Measurements from ENCODE around the gene NUDT14. TPM values are rescaled to one million over a fixed set of nuclear protein-coding genes. Genes with fewer than 3 reads are reported as not detected.

NUDT14 gene
- total and polyA plus RNA-seq, 2 experiments from 2014 or later: 14.8 to 38.4 TPM

DNA sequence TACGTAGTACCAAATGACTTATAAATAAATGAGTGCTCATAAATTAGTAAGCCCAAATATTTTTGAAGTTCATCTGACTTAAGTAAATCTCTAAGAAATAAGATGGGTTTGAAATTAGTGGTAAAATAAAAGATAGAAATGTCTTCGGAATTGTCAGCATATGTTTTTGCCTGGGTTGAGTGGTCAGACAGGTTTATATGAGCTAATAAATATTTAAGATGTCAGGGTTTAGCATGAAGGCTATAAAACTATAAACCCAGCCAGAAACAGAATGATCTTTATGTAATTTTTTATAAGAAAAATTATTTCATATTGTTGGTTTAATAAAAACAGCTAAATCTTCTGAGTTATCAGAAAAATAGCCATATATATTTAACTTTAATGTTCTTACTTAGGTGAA, 49.9 kb downstream of the NUDT14 start:
- Histone ChIP-seq H3K4me1 (ENCODE audit: insufficient read depth) (no peaks in the 10 kb centered on the region), H3K4me2 (no peak overlapping the region), H3K9me2 (ENCODE audit: insufficient read depth) (no peaks in the 10 kb centered on the region), H2AFZ (no peak overlapping the region), H3K4me3 (no peak overlapping the region), H3K36me3 (ENCODE audit: insufficient read depth) (no peaks in the 10 kb centered on the region), H3K79me2 (replicated peaks; ENCODE audit: insufficient read depth) (no peaks in the 10 kb centered on the region), H3F3A (replicated peaks; ENCODE audit: low read depth) (no peaks in the 10 kb centered on the region), H4K20me1 (replicated peaks; ENCODE audit: insufficient read depth) (no peaks in the 10 kb centered on the region), H3K27me3 (ENCODE audit: insufficient read depth) (no peaks in the 10 kb centered on the region), H3K27ac (ENCODE audit: low read depth) (no peak overlapping the region)
- H3K4me1 Mint-ChIP-seq: no peaks in the 10 kb centered on the region
- H3K36me3 Mint-ChIP-seq (ENCODE audit: low read depth): no peaks in the 10 kb centered on the region
- H3K27me3 Mint-ChIP-seq (ENCODE audit: insufficient read depth, low read depth, poor library complexity): peaks cover 11% of the 10 kb centered on the region
- no peak overlapping the region for H3K27ac Mint-ChIP-seq
- no peak for TF ChIP-seq ZNF331 (CRISPR knock-in tag; IDR thresholded peaks at IDR 0.05; ENCODE audit: low read depth)
- ATAC-seq: no peak
- peaks cover 9% of the 10 kb centered on the region; the same call in 2 of the 3 replicates for H3K9me3 Mint-ChIP-seq
- no peak for DNase-seq (ENCODE audit: low spot score)
- H3K4me3 Mint-ChIP-seq: no peak overlapping the region

DNA sequence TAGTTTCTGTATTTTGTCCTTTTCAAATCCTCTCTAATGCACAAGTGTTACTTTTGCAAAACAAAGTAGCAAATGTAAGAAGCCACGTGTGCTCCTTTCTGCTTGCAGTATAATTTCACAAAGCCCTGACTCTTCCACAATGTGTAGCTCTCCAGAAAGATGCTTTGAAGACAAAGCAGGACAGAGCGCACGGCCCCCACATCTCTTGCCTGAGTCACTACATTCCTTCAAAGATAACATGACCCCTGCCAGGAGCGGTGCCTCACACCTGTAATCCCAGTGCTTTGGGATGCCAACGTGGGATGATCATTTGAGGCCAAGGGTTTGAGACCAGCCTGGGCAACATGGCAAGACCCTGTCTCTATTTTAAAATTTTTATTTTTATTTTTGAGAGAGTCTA, 53.1 kb downstream of the NUDT14 start:
- peaks cover 18% of the 10 kb centered on the region for H3K27me3 Mint-ChIP-seq (ENCODE audit: insufficient read depth, low read depth, poor library complexity)
- H3K4me3 Mint-ChIP-seq: no peak overlapping the region
- ATAC-seq: no peak
- Histone ChIP-seq H3K27ac (ENCODE audit: low read depth) (no peak overlapping the region), H3F3A (replicated peaks; ENCODE audit: low read depth) (no peaks in the 10 kb centered on the region), H3K4me2 (no peak overlapping the region), H3K27me3 (ENCODE audit: insufficient read depth) (no peaks in the 10 kb centered on the region), H3K36me3 (ENCODE audit: insufficient read depth) (no peaks in the 10 kb centered on the region), H4K20me1 (replicated peaks; ENCODE audit: insufficient read depth) (no peaks in the 10 kb centered on the region), H2AFZ (no peak overlapping the region), H3K9me2 (ENCODE audit: insufficient read depth) (no peaks in the 10 kb centered on the region), H3K4me1 (ENCODE audit: insufficient read depth) (no peaks in the 10 kb centered on the region), H3K4me3 (no peak overlapping the region), H3K79me2 (replicated peaks; ENCODE audit: insufficient read depth) (no peaks in the 10 kb centered on the region)
- no peak overlapping the region for H3K27ac Mint-ChIP-seq
- no peaks in the 10 kb centered on the region for H3K36me3 Mint-ChIP-seq (ENCODE audit: low read depth)
- H3K4me1 Mint-ChIP-seq: 0 out of 3 replicates have a peak, but pooled peaks cover 3% of the 10 kb centered on the region
- DNase-seq (ENCODE audit: low spot score): no peak
- no peak for TF ChIP-seq CREB1 (CRISPR knock-in tag; IDR thresholded peaks at IDR 0.05; ENCODE audit: low read depth)
- no peak for TF ChIP-seq ZNF331 (CRISPR knock-in tag; IDR thresholded peaks at IDR 0.05; ENCODE audit: low read depth)
- TF ChIP-seq POLR2AphosphoS5 (IDR thresholded peaks at IDR 0.05; ENCODE audit: low read depth): no peak
- H3K9me3 Mint-ChIP-seq: peaks cover 9% of the 10 kb centered on the region

DNA sequence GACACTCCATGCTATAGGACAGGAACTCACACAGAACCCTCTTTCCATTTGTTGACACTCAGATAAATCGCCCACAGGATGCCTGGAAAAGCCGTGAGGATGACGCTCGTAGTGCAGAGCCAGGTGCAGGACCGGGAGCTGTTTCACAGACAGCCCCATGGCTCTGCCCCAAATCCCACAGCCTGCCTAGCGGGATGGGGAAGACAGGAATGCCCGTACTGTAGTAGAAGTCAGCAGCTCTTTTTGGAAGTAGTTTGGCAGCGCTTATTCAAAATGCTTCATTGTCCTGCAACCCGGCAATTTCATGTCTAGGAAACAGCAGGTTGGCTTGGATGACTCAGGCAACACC, 54.2 kb downstream of the NUDT14 start:
- H3K36me3 ChIP-seq (ENCODE audit: insufficient read depth): no peaks in the 10 kb centered on the region
- Mint-ChIP-seq H3K27ac (no peak overlapping the region), H3K4me3 (no peak overlapping the region), H3K27me3 (ENCODE audit: insufficient read depth, low read depth, poor library complexity) (peaks cover 18% of the 10 kb centered on the region), H3K4me1 (0 out of 3 replicates have a peak, but pooled peaks cover 3% of the 10 kb centered on the region), H3K9me3 (peaks cover 8% of the 10 kb centered on the region), H3K36me3 (ENCODE audit: low read depth) (no peaks in the 10 kb centered on the region)
- H3K4me2 ChIP-seq: no peak overlapping the region
- DNase-seq (ENCODE audit: low spot score): no peak
- H3K9me2 ChIP-seq (ENCODE audit: insufficient read depth): no peaks in the 10 kb centered on the region
- no peaks in the 10 kb centered on the region for H3K27me3 ChIP-seq (ENCODE audit: insufficient read depth)
- TF ChIP-seq, protein P1, sequence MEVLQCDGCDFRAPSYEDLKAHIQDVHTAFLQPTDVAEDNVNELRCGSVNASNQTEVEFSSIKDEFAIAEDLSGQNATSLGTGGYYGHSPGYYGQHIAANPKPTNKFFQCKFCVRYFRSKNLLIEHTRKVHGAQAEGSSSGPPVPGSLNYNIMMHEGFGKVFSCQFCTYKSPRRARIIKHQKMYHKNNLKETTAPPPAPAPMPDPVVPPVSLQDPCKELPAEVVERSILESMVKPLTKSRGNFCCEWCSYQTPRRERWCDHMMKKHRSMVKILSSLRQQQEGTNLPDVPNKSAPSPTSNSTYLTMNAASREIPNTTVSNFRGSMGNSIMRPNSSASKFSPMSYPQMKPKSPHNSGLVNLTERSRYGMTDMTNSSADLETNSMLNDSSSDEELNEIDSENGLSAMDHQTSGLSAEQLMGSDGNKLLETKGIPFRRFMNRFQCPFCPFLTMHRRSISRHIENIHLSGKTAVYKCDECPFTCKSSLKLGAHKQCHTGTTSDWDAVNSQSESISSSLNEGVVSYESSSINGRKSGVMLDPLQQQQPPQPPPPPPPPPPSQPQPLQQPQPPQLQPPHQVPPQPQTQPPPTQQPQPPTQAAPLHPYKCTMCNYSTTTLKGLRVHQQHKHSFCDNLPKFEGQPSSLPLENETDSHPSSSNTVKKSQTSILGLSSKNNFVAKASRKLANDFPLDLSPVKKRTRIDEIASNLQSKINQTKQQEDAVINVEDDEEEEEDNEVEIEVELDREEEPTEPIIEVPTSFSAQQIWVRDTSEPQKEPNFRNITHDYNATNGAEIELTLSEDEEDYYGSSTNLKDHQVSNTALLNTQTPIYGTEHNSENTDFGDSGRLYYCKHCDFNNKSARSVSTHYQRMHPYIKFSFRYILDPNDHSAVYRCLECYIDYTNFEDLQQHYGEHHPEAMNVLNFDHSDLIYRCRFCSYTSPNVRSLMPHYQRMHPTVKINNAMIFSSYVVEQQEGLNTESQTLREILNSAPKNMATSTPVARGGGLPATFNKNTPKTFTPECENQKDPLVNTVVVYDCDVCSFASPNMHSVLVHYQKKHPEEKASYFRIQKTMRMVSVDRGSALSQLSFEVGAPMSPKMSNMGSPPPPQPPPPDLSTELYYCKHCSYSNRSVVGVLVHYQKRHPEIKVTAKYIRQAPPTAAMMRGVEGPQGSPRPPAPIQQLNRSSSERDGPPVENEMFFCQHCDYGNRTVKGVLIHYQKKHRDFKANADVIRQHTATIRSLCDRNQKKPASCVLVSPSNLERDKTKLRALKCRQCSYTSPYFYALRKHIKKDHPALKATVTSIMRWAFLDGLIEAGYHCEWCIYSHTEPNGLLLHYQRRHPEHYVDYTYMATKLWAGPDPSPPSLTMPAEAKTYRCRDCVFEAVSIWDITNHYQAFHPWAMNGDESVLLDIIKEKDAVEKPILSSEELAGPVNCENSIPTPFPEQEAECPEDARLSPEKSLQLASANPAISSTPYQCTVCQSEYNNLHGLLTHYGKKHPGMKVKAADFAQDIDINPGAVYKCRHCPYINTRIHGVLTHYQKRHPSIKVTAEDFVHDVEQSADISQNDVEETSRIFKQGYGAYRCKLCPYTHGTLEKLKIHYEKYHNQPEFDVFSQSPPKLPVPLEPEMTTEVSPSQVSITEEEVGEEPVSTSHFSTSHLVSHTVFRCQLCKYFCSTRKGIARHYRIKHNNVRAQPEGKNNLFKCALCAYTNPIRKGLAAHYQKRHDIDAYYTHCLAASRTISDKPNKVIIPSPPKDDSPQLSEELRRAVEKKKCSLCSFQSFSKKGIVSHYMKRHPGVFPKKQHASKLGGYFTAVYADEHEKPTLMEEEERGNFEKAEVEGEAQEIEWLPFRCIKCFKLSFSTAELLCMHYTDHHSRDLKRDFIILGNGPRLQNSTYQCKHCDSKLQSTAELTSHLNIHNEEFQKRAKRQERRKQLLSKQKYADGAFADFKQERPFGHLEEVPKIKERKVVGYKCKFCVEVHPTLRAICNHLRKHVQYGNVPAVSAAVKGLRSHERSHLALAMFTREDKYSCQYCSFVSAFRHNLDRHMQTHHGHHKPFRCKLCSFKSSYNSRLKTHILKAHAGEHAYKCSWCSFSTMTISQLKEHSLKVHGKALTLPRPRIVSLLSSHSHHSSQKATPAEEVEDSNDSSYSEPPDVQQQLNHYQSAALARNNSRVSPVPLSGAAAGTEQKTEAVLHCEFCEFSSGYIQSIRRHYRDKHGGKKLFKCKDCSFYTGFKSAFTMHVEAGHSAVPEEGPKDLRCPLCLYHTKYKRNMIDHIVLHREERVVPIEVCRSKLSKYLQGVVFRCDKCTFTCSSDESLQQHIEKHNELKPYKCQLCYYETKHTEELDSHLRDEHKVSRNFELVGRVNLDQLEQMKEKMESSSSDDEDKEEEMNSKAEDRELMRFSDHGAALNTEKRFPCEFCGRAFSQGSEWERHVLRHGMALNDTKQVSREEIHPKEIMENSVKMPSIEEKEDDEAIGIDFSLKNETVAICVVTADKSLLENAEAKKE (CRISPR knock-in tag; IDR thresholded peaks at IDR 0.05): no peak
- TF ChIP-seq, protein P2, sequence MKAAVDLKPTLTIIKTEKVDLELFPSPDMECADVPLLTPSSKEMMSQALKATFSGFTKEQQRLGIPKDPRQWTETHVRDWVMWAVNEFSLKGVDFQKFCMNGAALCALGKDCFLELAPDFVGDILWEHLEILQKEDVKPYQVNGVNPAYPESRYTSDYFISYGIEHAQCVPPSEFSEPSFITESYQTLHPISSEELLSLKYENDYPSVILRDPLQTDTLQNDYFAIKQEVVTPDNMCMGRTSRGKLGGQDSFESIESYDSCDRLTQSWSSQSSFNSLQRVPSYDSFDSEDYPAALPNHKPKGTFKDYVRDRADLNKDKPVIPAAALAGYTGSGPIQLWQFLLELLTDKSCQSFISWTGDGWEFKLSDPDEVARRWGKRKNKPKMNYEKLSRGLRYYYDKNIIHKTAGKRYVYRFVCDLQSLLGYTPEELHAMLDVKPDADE (IDR thresholded peaks at IDR 0.05): no peak
- TF ChIP-seq ZNF114 (CRISPR knock-in tag; IDR thresholded peaks at IDR 0.05): no peak
- TF ChIP-seq POLR2AphosphoS5 (IDR thresholded peaks at IDR 0.05; ENCODE audit: low read depth): no peak
- no peaks in the 10 kb centered on the region for H4K20me1 ChIP-seq (replicated peaks; ENCODE audit: insufficient read depth)
- no peak overlapping the region for H2AFZ ChIP-seq
- H3F3A ChIP-seq (replicated peaks; ENCODE audit: low read depth): no peaks in the 10 kb centered on the region
- peak; percentile 41; the same call in 2 of the 3 replicates for ATAC-seq
- no peak overlapping the region for H3K27ac ChIP-seq (ENCODE audit: low read depth)
- no peaks in the 10 kb centered on the region for H3K4me1 ChIP-seq (ENCODE audit: insufficient read depth)
- no peaks in the 10 kb centered on the region for H3K79me2 ChIP-seq (replicated peaks; ENCODE audit: insufficient read depth)
- no peak overlapping the region for H3K4me3 ChIP-seq
